ENCODE results near the gene TFIP11. TPM values are rescaled to one million over a fixed set of nuclear protein-coding genes. Genes with fewer than 3 reads are reported as not detected.

Gene TFIP11
- total and polyA plus RNA-seq, 9 of the 15 experiments (the other 6 are each of a cell fraction or from before 2014, with no cell fraction given), result 11.5 to 38.1 (median 25.2) TPM

- Histone ChIP-seq H3K9me1 (ENCODE audit: control insufficient read depth, insufficient read depth, low read length) (no peaks in the 10 kb centered on the region), H3K4me1 (replicated peaks in 1 of 2; ENCODE audit: control insufficient read depth in 2 of 2, insufficient read depth in 2 of 2, low read length in 2 of 2) (peaks cover 0 to 3% of the 10 kb centered on the region in 2 experiments; a peak in 3 of 5 replicates), H3K36me3 (ENCODE audit: control insufficient read depth, insufficient read depth, low read length) (peaks cover 34% of the 10 kb centered on the region; the same call in 2 of the 3 replicates), H3K9me3 (replicated peaks; ENCODE audit: control insufficient read depth, insufficient read depth, low read depth, low read length) (no peaks in the 10 kb centered on the region), H3K79me2 (ENCODE audit: control insufficient read depth, insufficient read depth, low read length) (no peaks in the 10 kb centered on the region), H3K4me3 (no peak overlapping the region), H2AFZ (ENCODE audit: low read depth, low read length) (no peak overlapping the region), H4K20me1 (replicated peaks; ENCODE audit: control insufficient read depth, insufficient read depth, low read length) (no peaks in the 10 kb centered on the region), H3K27me3 (ENCODE audit: control insufficient read depth in 2 of 2, insufficient read depth in 2 of 2, low read length in 2 of 2) (no peaks in the 10 kb centered on the region), H3K9ac (ENCODE audit: insufficient read depth in 1 of 2, low read depth in 2 of 2, low read length in 2 of 2) (no peak overlapping the region), H3K4me2 (ENCODE audit: insufficient read depth, low read length) (no peak overlapping the region), H3K27ac (ENCODE audit: extremely low read depth, low read depth, low read length) (no peak overlapping the region)
- ChIA-PET CTCF (ENCODE audit: low intra/inter-chr PET ratio) (no interaction called here), POLR2A (interaction anchor here (0.6 kb wide), 1 partner anchor 81 kb away, joined by 3 read pairs; no protein-coding TSS in a partner anchor)
- WGBS (ENCODE audit: insufficient coverage, low coverage, missing lambda C conversion rate), result 56% methylated on average over 8 of the region's 9 CpGs
- TF ChIP-seq ZNF79 (CRISPR knock-in tag; IDR thresholded peaks at IDR 0.05; ENCODE audit: low read depth) (no peak), YBX1 (IDR thresholded peaks at IDR 0.05) (no peak), FIP1L1 (IDR thresholded peaks at IDR 0.05; ENCODE audit: low read depth, low read length, poor library complexity, severe bottlenecking) (no peak), ZKSCAN3 (CRISPR knock-in tag; IDR thresholded peaks at IDR 0.05) (no peak), RFX5 (IDR thresholded peaks at IDR 0.05; ENCODE audit: low read depth, low read length) (no peak), ZSCAN32 (CRISPR knock-in tag; IDR thresholded peaks at IDR 0.05) (no peak), SPI1 (IDR thresholded peaks at IDR 0.05; ENCODE audit: borderline replicate concordance, low read depth, low read length) (no peak), ZNF717 (CRISPR knock-in tag; IDR thresholded peaks at IDR 0.05) (no peak), ZNF41 (CRISPR knock-in tag; conservative IDR thresholded peaks at IDR 0.05) (no peak)
- TF ChIP-seq, protein P1, sequence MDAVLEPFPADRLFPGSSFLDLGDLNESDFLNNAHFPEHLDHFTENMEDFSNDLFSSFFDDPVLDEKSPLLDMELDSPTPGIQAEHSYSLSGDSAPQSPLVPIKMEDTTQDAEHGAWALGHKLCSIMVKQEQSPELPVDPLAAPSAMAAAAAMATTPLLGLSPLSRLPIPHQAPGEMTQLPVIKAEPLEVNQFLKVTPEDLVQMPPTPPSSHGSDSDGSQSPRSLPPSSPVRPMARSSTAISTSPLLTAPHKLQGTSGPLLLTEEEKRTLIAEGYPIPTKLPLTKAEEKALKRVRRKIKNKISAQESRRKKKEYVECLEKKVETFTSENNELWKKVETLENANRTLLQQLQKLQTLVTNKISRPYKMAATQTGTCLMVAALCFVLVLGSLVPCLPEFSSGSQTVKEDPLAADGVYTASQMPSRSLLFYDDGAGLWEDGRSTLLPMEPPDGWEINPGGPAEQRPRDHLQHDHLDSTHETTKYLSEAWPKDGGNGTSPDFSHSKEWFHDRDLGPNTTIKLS (IDR thresholded peaks at IDR 0.05; ENCODE audit: borderline replicate concordance, low read depth), result no peak
- DNase-seq (ENCODE audit: extremely low read depth in 1 of 4, low spot score in 3 of 4), result no peak
- ATAC-seq, result no peak
- intact Hi-C loops (cut with micrococcal nuclease), result no loop called here
- FAIRE-seq, result no peak
- in situ Hi-C loops (cut with MboI), result no loop called here
- BruUV-seq (replicated peaks), result no TSS peak
Observed at GRCh38 chr22:26450453-26451185, 61.7 kb downstream of the TFIP11 start.
